GM12891 (cell line): ENCODE data around the gene PRSS56.

Experiments used
- PAX5 ChIP-seq: IDR thresholded peaks from 2 replicates; pipeline ENCODE4 v1.6.1; 2011; ENCODE audit warnings: low read length, moderate library complexity, mild to moderate bottlenecking; ENCODE audit not compliant: insufficient read depth, severe bottlenecking
- POLR2A ChIP-seq: IDR thresholded peaks from 2 replicates; pipeline ENCODE4 v1.6.1; 2011; ENCODE audit warnings: low read depth, low read length, control low read depth
- POLR2AphosphoS5 ChIP-seq: IDR thresholded peaks from 2 replicates; pipeline ENCODE4 v1.6.1; 2011; ENCODE audit warnings: low read depth, low read length, control low read depth
- POU2F2 ChIP-seq: IDR thresholded peaks from 2 replicates; pipeline ENCODE4 v1.6.1; 2011; ENCODE audit warnings: low read depth, mild to moderate bottlenecking, control low read depth, low read length, moderate library complexity
- SPI1 ChIP-seq: IDR thresholded peaks from 2 replicates; pipeline ENCODE4 v1.6.1; 2011; ENCODE audit warnings: low read depth, low read length, control low read depth
- TAF1 ChIP-seq: IDR thresholded peaks from 2 replicates; pipeline ENCODE4 v1.6.1; 2011; ENCODE audit warnings: low read depth, low read length, control low read depth

DNA sequence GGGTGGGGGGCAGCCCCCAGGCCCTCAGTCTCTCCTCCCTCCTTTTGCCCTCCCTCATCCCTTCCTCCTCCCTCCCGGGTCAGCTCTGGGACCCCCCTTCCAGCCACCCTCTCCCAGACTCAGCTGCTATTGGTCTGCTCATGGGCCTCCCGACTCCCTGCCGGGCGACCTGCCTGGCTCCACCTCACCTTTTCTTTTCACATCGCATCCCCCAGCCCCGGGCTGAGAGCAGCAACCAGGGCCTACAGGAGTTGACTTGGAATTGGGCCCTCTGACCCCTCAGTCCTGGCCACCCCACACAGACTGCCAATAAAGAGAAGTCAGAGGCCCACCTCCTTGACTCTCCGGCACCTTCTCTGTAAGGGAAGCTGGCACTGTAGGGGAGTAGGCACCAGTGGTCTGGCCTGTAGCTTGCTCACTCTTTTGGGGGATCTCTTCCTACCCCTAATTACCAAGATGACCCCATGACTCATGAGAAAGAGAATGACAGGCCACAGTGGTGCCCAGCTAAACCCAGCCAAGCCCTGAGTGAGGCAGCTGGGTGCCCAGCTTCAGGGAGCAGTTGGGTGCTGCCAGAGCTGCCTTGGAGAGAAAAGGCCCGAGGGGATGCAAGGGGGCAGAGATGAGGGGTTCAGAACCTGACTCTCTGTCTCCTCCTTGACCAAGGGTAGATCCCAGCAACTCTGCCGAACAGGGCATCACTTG, 30.5 kb upstream of the PRSS56 start:
- TF ChIP-seq TAF1 (no peak), POLR2A (no peak), POLR2AphosphoS5 (no peak), PAX5 (no peak), SPI1 (no peak), POU2F2 (no peak)
